Stimulated activated CD8-positive, alpha-beta memory T cell treated with anti-CD3 and anti-CD28 coated beads, Interleukin-7, amount 100 ng/mL, for 4 hours (primary cell): ENCODE measurements around the gene FAM118A.
A peak's percentile ranks its signal among the peaks of the same experiment; 100 is the strongest.
"Not testable (repeated sequence)": the region's sequence is repeated elsewhere in the genome, so short reads cannot be mapped to it uniquely, and the experiment has no call there.

ENCODE experiments used
- DNase-seq, 2 donors: peaks; one replicate each; pipeline ENCODE4 v3.0.0-alpha.2; 2020; ENCODE audit warnings: low read depth in 2 of 2

The FAM118A gene

DNA sequence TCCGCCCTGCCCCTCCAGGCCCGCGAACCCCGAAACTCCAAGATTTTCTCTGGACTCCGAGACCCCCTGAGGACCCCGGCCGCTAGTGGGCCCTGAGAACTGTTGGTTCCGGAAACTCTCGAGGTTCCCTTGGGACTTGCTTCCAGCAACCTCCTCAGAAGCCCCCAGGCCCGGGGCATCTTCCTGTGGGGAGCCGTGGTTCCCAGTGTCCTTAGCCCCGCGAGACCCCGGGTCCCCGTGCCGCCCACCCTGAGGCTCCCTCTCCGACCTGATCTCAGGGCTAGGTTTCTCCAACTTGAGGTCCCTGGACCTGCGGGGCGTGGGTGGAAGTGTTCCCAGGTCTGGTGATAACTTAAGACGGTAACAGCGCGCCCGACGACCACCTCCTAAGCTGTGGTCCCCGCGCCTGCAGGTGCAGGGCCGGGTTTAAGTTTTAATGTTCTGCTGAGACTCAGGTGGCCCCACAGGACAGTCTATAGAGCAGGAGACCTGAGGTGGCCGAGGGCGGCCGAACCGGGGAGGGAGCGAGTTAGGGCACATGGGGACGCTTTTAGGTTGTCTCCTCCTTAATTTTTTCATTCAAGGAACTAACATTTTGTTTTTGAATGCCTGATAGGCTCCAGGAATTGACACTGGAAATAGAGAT lies 720 bp downstream of the FAM118A start:
- DNase-seq = no peak

DNA sequence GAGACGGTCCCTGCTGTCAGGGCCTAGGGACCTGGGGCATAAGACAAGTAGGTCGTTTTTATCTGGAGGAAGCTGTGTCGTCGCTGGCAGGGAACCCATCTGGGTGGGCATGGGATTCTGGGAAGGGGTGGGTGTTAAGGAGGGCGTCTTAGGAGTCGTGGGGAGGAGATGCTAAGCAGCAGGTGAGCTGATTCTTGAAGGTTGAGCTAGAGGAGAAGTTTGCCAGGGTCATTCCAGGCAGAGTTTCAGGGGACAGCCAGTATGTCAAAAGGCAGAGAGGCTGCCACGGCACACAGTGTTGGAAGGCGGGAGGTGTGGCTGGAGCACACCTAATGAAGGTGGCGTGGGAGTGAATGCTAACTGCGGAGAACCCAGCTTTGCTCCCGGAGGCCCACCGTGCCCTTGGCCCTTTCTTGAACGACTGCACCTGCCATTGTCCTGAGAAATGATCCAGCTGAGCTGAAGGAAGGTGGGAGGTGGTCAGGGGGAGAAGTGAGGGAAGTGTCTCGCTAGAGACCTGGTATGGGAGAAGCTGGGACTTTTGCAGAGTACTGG lies 1.3 kb downstream of the FAM118A start:
- DNase-seq = no peak

DNA sequence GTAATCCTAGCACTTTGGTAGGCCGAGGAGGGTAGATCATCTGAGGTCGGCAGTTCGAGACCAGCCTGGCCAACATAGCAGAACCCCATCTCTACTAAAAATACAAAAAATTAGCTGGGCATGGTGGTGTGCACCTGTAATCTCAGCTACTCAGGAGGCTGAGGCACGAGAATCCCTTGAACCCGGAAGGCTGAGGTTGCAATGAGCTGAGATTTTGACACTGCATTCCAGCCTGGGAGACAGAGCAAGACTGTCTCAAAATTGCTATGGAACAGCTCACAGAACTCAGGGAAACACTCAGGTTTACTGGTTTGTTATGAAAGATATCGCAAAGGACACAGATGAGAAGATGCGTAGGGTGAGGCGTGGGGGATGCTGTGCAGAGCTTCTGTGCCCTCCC lies 2.7 kb downstream of the FAM118A start:
- no peak for DNase-seq

DNA sequence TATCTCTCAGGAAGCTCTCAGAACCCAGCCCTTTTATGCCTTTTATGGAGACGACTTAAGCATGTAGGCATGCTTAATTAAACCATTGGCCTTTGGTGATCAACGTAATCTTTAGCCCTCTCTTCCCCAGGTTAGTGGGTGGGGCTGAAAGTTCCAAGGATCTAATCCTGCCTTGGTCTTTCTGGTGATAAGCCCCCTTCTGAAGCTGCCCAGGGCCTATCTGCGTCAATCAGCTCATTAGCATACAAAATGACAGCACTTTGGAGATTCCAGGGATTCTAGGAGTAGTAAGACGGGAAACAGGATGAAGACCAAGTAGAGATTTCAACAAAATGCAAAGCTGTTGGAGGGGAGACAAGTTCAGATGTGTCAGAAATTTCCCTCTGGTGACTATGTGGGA lies 3.1 kb downstream of the FAM118A start:
- DNase-seq = no peak

DNA sequence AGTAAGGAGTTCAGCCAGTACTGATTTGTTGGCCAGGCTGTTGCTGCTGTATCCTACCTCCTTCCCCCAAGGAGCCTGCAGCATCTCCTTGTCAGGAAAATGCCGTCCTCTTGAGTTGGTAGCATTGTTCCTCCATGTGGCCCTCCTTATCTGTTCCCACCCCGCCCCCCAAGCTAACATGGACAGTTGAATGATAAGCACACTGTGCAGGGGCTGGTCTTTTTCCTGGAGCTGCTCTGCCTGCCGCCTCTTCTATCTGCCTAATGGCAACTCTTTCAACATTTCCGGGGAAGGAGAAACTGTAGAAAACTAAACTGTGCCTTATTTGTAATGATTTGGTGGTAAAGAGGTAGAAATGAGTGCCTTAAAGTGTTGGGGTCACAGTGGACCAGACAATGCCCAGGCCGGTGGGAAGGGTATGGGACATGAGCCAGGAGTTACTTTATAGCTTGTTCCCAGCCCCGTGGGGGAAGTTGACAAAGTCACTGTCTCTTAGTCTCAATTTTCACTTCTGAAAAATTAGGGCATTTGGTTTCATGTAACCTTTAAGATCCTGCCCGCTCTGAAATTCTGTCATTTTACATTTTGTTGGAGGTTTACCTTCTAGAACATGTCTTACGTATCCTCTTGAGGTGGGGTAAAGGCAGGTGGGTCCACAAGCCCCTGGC lies 4.5 kb downstream of the FAM118A start:
- no peak for DNase-seq

DNA sequence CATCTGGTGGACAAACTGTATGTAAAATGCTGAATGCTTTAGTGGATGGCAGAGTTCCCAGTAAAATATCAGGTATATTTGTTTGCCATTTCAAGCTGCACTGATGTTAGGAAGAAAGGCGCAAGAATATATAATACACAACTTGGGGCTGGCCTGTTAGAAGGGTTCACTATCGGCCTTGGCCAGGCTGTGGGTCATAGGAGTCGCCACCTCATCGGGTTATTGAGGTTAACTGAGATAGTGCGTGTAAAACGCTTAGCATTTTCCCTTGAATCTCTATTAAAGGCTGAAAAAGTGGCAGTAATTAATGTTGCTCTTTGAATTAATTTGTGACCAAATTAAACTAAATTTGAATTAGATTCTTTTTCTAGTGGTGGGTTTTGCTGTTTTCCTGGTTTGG lies 5.1 kb downstream of the FAM118A start:
- no peak for DNase-seq

DNA sequence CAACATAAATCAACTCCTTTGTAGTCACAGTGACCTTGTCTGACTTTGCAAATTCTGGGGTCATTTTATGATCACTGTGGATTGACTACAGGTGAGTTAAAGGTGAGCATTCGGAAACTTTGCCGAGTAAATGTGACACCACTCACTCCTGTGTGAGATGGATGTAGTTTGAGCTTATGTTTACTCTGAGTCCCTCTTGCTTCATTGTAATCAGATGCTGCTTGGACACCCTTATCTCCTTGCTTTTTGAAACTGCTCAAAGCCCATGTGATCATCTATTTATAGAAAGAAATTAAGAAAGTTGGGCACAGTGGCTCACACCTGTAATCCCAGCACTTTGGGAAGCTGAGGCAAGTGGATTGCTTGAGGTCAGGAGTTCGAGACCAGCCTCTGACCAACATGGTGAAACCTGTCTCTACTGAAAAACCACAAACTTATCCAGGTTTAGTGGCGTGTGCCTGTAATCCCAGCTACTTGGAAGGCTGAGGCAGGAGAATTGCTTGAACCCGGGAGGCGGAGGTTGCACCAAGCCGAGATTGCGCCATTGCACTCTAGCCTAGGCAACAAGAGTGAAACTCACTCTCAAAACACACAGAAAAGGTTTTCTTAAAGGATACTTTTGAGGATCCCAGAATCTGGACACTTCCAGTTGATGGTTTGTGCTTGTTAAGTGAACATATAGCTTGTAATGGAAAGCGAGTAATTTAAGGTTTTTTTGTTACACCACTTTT lies 7.2 kb downstream of the FAM118A start:
- DNase-seq = no peak

DNA sequence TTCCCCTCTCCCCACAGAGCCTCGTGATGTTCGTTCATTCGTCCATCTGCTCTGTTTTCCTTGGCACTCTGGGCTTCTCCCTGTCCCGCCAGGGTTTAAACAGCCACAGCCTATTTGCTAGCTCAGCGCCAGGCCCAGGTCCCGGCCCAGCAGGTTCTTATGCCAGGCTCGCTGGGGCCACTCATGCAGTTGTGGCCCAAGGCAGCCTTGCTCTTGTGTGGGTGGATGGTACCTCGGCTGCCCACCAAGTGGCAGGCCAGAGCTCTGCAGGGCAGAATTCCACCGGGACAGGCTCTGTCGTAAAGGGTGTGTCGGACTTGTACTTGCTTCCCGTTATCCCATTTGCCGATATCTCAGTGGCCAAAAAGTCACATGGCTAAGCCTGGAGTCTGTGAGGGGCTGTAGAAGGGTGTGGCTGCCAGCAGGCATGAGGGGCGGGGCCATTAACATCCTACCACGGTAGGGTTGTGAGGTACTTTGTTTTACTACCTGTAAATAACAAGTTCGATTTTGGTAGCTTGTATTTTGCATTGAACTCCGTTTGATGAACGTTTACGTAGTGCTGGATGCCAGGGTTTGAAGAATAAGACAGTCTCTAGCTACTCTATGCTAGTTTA lies 7.9 kb downstream of the FAM118A start:
- DNase-seq = no peak

DNA sequence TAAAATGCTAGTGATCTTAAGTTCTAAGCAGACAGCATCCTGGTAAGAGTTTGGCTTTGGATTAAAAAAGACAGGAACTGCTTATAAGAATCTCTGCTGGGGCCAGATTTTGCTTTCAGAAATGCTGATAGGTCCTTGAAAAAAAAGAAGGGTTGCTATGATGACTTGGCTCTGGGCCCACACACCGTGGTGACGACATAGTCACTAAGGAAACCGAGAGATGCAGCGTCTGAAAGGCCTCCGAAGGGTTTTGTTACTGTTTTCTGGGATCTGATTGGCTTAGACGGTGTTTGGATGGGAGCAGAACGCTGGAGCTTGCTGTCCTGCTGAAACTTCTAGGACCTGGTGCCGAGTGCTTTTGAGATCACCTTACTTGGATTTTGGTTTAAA lies 8.4 kb downstream of the FAM118A start:
- peak; percentile 77 to 86 for DNase-seq

DNA sequence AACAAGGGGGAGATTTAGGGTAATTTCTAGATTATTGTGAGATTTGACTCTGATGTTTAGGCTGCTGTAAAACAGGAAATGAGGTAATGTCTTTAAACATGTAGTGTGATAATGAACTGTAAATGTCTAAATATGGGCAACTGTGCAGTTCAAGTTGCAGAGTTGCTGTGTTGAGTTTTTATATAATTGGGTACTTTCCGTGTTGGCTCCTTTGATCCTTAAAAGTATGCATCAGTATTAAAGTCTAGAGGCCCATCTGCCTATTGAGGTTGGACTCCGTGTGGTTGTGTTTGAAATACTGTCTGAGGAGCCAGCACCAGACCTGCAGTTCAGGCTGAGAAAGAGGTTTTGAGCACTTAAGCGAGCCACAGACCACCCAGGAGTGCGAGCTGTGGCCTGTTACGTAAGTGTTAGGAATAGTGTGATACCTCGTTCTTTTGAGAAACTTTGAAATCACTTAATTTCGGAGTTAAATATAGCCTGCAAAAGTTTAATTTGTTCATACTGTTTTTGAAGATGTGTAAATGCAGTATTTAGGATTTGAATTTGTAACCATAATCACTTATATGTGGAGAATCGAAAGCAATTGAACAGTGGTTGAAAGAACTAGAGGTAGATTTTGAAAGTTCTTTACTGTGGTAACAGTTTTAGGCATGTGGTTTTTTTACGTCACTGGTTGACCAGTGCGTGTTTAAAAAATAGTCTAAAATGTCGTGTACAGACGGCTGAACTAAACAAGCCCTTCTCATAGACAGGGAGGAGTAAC lies 9.0 kb downstream of the FAM118A start:
- peak; percentile 22 to 33 for DNase-seq

DNA sequence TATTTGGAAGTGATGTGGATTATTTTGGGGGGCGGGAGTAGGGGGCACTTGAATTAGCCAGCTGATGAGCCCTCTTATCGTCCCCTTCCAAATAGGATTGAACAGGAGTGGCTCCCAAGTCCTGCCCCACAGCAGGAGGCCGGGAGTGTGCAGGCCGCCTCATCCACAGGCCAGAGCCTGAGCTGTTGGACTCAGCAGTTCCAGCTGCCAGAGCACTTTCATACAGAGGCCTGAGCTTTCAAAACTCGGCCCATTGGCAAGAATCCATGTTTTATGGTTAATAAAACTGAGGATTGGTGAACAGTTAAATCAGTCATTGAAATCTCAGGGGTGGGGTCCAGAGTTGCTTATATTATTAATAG lies 9.6 kb downstream of the FAM118A start:
- DNase-seq = no peak

DNA sequence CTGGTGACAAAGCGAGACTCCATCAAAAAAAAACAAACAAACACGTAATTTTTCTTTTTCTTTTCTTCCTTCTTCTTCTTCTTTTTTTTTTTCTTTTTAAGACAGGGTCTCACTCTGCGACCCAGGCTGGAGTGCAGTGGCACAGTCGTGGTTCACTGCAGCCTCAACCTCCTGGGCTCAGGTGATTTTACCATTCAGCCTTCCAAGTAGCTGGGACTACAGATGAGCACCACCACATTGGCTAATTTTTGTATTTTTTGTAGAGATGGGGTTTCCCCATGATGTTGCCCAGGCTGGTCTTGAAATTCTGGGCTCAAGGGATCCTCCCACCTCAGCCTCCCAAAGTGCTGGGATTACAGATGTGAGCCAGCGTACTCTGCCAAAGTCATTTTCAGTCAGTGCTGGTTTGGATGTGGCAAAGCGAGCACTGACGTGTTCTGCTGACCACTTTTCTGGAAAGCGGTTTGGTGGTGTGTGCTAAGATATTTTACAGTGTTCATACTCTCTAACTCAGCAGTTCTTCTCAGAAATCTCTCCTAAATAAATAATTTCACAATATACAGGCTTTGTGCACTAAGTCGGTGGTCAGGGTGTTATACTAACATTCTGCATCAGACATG lies 10.7 kb downstream of the FAM118A start:
- no peak for DNase-seq

DNA sequence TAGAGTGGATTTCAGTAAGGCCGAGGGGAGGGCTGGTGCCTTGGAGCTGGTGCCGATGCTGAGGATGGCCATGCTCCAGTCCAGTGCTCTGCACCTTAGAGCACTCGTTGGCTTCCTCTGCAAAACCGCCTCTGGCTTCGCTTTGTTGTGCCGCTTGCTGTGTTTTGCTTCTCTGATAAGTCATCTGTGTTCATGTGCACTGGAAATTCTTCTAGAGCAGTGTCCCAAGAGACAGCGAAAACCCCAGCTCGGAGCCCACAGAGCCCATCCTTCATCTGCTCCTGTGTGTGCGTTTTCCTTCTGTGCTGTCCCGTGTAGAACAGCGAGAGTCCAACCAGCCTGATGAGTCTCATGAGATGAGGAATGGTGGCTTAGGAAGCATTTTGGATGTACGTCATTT lies 12.1 kb downstream of the FAM118A start:
- DNase-seq = no peak

DNA sequence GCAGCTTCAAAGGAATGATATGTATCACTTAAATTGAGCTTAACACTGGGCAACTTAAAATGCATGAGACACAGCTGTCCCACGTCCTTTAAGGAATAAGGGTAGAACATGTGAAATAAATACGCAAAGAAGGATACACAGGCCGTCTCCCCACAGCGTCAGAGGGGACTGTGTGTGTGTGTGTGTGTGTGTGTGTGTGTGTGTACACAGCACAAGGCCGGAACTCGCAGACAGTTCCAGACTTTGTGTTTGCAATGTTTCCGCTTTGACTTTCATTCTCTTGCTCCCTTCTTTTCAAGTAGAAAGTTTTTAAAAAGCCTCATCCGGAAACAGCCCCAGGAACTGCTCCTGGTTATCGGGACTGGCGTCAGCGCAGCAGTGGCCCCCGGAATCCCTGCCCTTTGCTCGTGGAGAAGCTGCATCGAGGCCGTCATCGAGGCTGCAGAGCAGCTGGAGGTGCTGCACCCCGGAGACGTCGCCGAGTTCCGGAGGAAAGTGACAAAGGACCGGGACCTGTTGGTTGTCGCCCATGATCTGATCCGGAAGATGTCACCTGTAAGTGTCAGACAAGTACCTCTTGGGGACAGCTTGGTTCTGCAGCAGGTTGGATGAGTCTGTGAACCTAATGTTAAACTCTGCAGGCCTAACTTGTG lies 13.3 kb downstream of the FAM118A start:
- DNase-seq = no peak

DNA sequence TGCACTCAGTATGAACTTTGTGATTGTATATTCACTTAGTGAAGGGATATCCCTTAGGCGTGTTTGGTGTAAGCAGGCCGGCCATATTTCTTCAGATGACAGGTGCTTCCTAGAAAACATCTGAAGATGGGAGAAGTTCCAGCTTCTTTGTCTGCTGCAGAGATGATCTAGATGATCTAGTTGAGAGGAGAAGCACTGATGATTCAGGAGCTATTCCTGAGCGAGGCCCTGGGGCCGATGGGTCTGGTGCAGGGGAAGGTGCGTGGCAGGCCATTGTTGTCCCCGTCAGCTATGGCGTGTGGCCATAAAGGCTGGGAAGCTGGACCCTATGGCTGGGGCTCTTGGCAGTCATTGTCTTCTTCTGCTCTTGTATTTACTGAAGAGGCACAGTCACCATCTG lies 14.0 kb downstream of the FAM118A start:
- no peak for DNase-seq

DNA sequence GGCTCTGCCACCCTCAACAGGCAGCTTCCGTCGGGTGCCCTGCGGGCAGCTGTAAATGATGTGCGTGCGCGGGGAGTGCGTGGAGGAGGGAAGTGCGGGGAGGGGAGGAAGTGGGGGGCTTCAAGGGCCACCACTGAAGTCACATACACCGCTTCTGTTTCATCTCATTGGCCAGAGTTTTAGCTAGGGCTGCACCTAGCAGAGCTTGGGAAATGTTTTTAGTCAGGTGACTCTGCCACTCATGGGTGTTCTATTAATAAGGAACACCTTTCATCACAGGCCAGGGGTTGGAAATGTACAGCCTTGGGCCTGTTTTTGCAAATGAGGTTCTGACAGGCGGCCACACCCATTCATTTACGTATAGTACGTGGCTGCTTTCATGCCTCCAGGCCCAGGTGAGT lies 14.6 kb downstream of the FAM118A start:
- DNase-seq = no peak

DNA sequence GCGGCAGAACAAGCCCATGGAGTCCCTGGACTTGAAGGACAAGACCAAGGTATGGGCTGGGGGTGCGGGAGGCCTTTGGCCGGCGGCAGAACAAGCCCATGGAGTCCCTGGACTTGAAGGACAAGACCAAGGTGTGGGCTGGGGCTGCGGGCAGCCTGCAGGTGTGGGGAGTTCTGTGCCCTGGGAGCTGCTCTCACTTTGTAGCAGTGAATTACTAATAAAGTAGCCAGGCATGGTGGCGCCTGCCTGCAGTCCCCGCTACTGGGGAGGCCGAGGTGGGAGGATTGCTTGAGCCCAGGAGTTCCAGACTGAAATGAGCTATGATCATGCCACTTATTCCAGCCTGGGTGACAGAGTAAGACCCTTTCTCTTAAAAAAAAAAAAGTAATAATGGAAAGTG lies 18.5 kb downstream of the FAM118A start:
- not testable (repeated sequence) for DNase-seq

DNA sequence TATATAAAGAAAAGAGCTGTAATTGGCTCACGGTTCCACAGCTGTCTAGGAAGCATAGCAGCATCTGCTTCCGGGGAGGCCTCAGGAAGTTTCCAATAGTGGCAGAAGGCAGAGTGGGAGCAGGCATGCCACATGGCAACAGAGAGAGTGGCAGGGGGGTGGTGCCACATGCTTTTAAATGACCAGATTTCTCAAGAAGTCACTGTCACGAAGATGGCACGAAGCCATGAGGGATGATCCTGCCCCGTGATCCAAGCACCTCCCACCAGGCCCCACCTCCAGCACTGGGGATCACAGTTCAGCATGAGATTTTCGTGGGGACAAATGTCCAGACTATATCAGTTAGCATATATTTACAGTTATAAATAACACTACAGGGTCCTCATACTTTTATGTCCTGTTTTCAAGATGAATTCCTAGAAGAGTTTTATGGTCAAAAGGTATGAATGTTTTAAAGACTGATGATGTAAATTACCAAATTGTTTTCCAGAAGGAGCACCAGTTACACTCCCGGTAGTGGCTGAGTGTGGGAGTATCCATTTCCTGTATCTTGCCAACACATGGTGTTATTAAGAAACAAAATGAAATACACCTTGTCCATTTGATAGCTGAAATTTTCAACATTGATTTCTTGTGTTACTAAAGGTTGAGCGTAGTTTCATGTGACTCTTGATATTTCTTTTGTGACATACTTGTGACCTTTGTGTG lies 19.2 kb downstream of the FAM118A start:
- DNase-seq = no peak

DNA sequence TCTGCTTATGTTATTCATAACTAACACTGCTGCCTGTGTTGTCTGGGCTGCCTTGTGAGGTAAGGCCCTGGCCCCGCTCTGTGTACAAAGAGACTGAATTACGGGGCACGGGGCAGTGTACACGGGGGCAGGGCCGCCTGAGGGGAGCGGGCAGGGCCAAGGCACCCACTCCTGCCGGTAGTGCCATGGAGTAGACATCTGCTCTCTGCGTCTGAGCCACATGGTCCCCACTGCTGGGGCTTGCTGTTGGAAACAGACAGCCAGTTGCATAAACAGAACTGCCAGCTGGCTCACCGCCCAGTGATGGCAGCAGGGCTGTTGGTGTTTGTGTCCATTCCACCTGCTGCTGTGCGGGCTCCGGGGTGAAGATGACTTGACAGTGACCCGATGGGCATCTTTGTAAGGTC lies 19.8 kb downstream of the FAM118A start:
- no peak for DNase-seq

DNA sequence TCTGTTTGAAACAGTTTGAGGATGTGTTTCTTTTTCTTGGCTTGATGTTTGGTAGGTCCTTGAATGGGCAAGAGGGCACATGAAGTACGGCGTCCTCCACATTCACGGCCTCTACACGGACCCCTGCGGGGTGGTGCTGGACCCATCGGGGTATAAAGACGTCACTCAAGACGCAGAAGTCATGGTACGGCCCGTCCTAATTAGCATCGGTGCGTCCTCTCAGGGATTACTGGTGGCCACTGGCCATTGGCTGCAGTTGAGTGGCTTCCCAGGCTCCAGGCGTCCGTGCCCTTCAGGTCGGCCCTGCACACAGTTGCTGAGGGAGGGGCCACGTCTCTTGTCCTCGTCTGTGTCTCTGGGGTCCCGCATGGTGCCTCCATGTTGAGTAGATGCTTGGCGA lies 20.8 kb downstream of the FAM118A start:
- DNase-seq = no peak
